Peyer's patch (tissue), 4 donors: Measurements from ENCODE around the gene ARFGEF2.

Experiments used
- POLR2A ChIP-seq, 2 donors: fragments of 450-650 bp; IDR thresholded peaks; one replicate each; pipeline ENCODE4 v1.5.1; 2017; ENCODE audit warnings: antibody characterized with exemption in 2 of 2, mild to moderate bottlenecking in 2 of 2, moderate library complexity in 2 of 2
- TF ChIP-seq, protein P1 (sequence below), 6 experiments: fragments of 450-650 bp in 4 of 6; fragments of 200-600 bp in 2 of 6; sonication (generic) in 1 of 6; IDR thresholded peaks; one replicate each; pipeline ENCODE4 v1.5.1; 2017 to 2019; ENCODE audit warnings: antibody characterized with exemption in 6 of 6, mild to moderate bottlenecking in 3 of 6, moderate library complexity in 1 of 6

DNA sequence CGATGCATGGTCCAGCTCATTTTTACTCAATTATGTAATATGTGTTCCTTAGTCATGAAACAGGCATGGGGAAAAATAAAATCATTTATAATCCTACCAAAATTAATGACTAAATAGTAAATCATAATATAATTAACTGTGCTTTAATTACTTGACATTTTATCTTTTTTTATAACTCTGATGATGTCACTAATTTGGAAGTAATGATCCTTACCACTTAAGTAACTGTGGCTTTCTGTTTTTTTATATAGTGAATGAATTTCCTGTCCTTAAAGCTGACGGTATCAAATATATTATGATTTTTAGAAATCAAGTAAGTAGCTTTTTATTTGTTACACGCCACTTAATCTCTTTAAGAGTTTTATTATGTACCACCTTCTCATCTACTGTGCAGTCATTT is 156.8 kb downstream of the ARFGEF2 start:
- TF ChIP-seq, protein P1, sequence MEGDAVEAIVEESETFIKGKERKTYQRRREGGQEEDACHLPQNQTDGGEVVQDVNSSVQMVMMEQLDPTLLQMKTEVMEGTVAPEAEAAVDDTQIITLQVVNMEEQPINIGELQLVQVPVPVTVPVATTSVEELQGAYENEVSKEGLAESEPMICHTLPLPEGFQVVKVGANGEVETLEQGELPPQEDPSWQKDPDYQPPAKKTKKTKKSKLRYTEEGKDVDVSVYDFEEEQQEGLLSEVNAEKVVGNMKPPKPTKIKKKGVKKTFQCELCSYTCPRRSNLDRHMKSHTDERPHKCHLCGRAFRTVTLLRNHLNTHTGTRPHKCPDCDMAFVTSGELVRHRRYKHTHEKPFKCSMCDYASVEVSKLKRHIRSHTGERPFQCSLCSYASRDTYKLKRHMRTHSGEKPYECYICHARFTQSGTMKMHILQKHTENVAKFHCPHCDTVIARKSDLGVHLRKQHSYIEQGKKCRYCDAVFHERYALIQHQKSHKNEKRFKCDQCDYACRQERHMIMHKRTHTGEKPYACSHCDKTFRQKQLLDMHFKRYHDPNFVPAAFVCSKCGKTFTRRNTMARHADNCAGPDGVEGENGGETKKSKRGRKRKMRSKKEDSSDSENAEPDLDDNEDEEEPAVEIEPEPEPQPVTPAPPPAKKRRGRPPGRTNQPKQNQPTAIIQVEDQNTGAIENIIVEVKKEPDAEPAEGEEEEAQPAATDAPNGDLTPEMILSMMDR (IDR thresholded peaks at IDR 0.05) = no peak
- TF ChIP-seq POLR2A (IDR thresholded peaks at IDR 0.05) = no peak
